Measurements from ENCODE around the gene TOMM70. TPM values are rescaled to one million over a fixed set of nuclear protein-coding genes. Genes with fewer than 3 reads are reported as not detected.
A peak's percentile ranks its signal among the peaks of the same experiment; 100 is the strongest.

Gene TOMM70
- total and polyA plus RNA-seq, 10 of the 15 experiments (the other 5 are each of a cell fraction or from before 2014, with no cell fraction given): 12.7 to 64.1 (median 41.3) TPM

DNA sequence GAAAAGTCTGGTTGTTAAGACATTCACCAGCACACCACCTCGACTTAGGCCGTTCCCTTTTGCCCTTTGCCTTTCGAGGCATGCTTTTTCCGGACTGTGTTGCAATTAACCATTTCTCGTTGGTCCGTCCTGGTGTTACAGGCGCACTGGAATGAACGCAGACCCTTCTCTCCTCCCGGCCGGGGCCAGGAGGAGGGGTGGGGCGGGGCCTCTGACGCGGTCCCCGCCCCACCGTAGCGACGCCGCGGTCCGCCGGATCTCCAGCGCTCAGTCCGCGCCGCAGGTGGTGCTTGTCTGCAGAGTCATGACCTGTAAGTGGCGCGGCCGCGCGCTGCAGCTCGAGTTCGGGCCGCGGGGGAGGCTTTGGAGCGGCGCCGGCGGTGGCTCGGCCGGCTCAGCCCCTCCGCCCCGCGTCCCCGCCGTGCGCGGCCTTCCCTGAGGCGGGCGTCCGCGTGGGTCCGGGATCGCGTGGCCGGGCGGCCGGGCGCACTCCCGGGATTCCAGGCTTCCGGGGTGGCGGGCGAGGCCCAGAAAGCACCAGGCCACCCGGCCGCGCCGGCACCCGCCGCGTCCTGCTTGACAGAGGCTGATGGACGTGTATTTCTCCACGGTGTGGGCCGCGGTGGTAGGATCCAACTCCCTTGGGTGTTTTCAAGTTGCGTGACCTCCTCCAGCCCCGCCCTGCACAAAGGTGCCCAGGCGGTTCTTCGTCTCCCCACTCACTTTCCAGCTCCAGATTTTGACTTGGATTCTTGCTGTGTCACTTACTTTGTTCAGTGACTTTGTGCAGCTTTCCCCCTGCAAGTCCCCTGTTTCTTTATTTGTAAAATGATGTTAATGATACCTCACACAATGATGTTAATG, 66.2 kb downstream of the TOMM70 start, which contains the start of gene NIT2 (continued):
- TF ChIP-seq, protein P1, sequence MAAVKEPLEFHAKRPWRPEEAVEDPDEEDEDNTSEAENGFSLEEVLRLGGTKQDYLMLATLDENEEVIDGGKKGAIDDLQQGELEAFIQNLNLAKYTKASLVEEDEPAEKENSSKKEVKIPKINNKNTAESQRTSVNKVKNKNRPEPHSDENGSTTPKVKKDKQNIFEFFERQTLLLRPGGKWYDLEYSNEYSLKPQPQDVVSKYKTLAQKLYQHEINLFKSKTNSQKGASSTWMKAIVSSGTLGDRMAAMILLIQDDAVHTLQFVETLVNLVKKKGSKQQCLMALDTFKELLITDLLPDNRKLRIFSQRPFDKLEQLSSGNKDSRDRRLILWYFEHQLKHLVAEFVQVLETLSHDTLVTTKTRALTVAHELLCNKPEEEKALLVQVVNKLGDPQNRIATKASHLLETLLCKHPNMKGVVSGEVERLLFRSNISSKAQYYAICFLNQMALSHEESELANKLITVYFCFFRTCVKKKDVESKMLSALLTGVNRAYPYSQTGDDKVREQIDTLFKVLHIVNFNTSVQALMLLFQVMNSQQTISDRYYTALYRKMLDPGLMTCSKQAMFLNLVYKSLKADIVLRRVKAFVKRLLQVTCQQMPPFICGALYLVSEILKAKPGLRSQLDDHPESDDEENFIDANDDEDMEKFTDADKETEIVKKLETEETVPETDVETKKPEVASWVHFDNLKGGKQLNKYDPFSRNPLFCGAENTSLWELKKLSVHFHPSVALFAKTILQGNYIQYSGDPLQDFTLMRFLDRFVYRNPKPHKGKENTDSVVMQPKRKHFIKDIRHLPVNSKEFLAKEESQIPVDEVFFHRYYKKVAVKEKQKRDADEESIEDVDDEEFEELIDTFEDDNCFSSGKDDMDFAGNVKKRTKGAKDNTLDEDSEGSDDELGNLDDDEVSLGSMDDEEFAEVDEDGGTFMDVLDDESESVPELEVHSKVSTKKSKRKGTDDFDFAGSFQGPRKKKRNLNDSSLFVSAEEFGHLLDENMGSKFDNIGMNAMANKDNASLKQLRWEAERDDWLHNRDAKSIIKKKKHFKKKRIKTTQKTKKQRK (IDR thresholded peaks at IDR 0.05; ENCODE audit: low read depth, low read length): no peak
- peak; percentile 93 for TF ChIP-seq BACH1 (IDR thresholded peaks at IDR 0.05; ENCODE audit: borderline replicate concordance)
- no peak for TF ChIP-seq BCL11A (IDR thresholded peaks at IDR 0.05; ENCODE audit: low read depth, low read length)
- no peak for TF ChIP-seq PKNOX1 (IDR thresholded peaks at IDR 0.05)
- TF ChIP-seq NKRF (conservative IDR thresholded peaks at IDR 0.05): peak; percentile 94
- TF ChIP-seq MYB (IDR thresholded peaks at IDR 0.05; ENCODE audit: borderline replicate concordance, low read depth, low read length): no peak
- no peak for TF ChIP-seq BMI1 (IDR thresholded peaks at IDR 0.05; ENCODE audit: borderline replicate concordance)
- TF ChIP-seq JUND (IDR thresholded peaks at IDR 0.05; ENCODE audit: low read depth, low read length): no peak
- no peak for TF ChIP-seq CHD4 (IDR thresholded peaks at IDR 0.05)
- peak; percentile 59; the same call in 1 of the 2 replicates for TF ChIP-seq SMARCA5 (IDR thresholded peaks at IDR 0.05)
- TF ChIP-seq ZSCAN29 (IDR thresholded peaks at IDR 0.05): 0 out of 2 replicates have a peak, but pooled peaks have one; percentile 73
- no peak for TF ChIP-seq SP1 (IDR thresholded peaks at IDR 0.05; ENCODE audit: low read depth, low read length)
- peak; percentile 69; the same call in 1 of the 2 replicates for TF ChIP-seq ZNF24 (IDR thresholded peaks at IDR 0.05)
- 0 out of 2 replicates have a peak, but pooled peaks have one; percentile 7 for TF ChIP-seq PAX5 (IDR thresholded peaks at IDR 0.05; ENCODE audit: borderline replicate concordance, low read depth, low read length)
- no peak for TF ChIP-seq ZZZ3 (IDR thresholded peaks at IDR 0.05; ENCODE audit: control insufficient read depth, insufficient read length, low read depth)
- TF ChIP-seq CHD1 (IDR thresholded peaks at IDR 0.05; ENCODE audit: low read depth, low read length): no peak
- TF ChIP-seq NR2C1 (IDR thresholded peaks at IDR 0.05): peak; percentile 68
- TF ChIP-seq POU2F2 (IDR thresholded peaks at IDR 0.05; ENCODE audit: borderline replicate concordance, low read depth, low read length): 0 out of 3 replicates have a peak, but pooled peaks have one; percentile 12
- TF ChIP-seq ZBTB11 (CRISPR knock-in tag; IDR thresholded peaks at IDR 0.05): no peak
- TF ChIP-seq NR2C2 (IDR thresholded peaks at IDR 0.05; ENCODE audit: borderline replicate concordance, control insufficient read depth, insufficient read length, low read depth): no peak
